Smooth muscle cell (in vitro differentiated cells): Measurements from ENCODE around the gene ADAMTS10. TPM values are rescaled to one million over a fixed set of nuclear protein-coding genes. Genes with fewer than 3 reads are reported as not detected.

ENCODE experiments used
- DNase-seq: peaks from one replicate; lab custom pipeline; 2025; ENCODE audit not compliant: unreplicated experiment; lab: John Stamatoyannopoulos, UW
- H2AFZ ChIP-seq: fragments of 200-600 bp; sonication (generic); 2 replicates; pipeline ENCODE4 v1.6.0; 2016; ENCODE audit warnings: antibody characterized with exemption, low read depth, mild to moderate bottlenecking
- H3F3A ChIP-seq: fragments of 200-600 bp; sonication (generic); 2 replicates; pipeline ENCODE4 v1.6.0; 2017; ENCODE audit warnings: antibody characterized with exemption, low read depth
- H3K27ac ChIP-seq: fragments of 200-600 bp; sonication (generic); 2 replicates; pipeline ENCODE4 v1.5.1; 2016; ENCODE audit warnings: low read depth, mild to moderate bottlenecking
- H3K27me3 ChIP-seq: fragments of 200-600 bp; sonication (generic); 2 replicates; pipeline ENCODE4 v1.6.1; 2016; ENCODE audit warnings: low read depth, mild to moderate bottlenecking
- H3K36me3 ChIP-seq: fragments of 200-600 bp; sonication (generic); 2 replicates; pipeline ENCODE4 v1.5.1; 2016; ENCODE audit warnings: low read depth
- H3K4me1 ChIP-seq: fragments of 200-600 bp; sonication (generic); 2 replicates; pipeline ENCODE4 v1.5.1; 2016; ENCODE audit warnings: low read depth
- H3K4me2 ChIP-seq: fragments of 200-600 bp; sonication (generic); 2 replicates; pipeline ENCODE4 v1.6.0; 2016; ENCODE audit warnings: mild to moderate bottlenecking
- H3K4me3 ChIP-seq: fragments of 200-600 bp; sonication (generic); 2 replicates; pipeline ENCODE4 v1.5.1; 2016; ENCODE audit warnings: mild to moderate bottlenecking
- H3K79me2 ChIP-seq: fragments of 200-600 bp; sonication (generic); 2 replicates; pipeline ENCODE4 v1.6.0; 2016; ENCODE audit warnings: low read depth, mild to moderate bottlenecking
- H3K9ac ChIP-seq: fragments of 200-600 bp; sonication (generic); 2 replicates; pipeline ENCODE4 v1.6.0; 2016; ENCODE audit warnings: low read depth
- H3K9me3 ChIP-seq: fragments of 200-600 bp; sonication (generic); replicated peaks from 2 replicates; pipeline ENCODE4 v1.5.1; 2016; ENCODE audit warnings: low read depth
- H4K20me1 ChIP-seq: fragments of 200-600 bp; sonication (generic); 2 replicates; pipeline ENCODE4 v1.6.0; 2016; ENCODE audit warnings: low read depth
- WGBS: methylation state at CpG from one replicate; pipeline ENCODE4 v1.1.7; 2016; ENCODE audit warnings: low lambda C conversion rate; 5-methylcytosine and 5-hydroxymethylcytosine counted together
- polyA plus RNA-seq: library from polyadenylated mRNA; unstranded; fragments of >200 nt; fragmentation: Nextera tagmentation; extraction: Ambion mirVana; gene quantifications from 2 replicates; pipeline ENCODE4 v1.2.1, GENCODE V29; 2016
- total RNA-seq: library from RNA; depleted of rRNA; stranded (reverse); fragments of >200 nt; gene quantifications from 2 replicates; pipeline ENCODE4 v1.2.3, GENCODE V29; 2014
- TF ChIP-seq, protein P1 (sequence below): fragments of 200-600 bp; sonication (generic); IDR thresholded peaks from 2 replicates; pipeline ENCODE4 v1.5.1; 2017; ENCODE audit warnings: borderline replicate concordance, mild to moderate bottlenecking, antibody characterized with exemption; ENCODE audit not compliant: insufficient read depth, poor library complexity, severe bottlenecking

The ADAMTS10 gene
- total and polyA plus RNA-seq, 2 experiments from 2014 or later = 13.1 to 14.1 TPM

- Histone ChIP-seq H3K27me3 (no peaks in the 10 kb centered on the region), H3K9ac (no peak overlapping the region), H3K27ac (no peak overlapping the region), H3F3A (peaks cover 4% of the 10 kb centered on the region), H2AFZ (no peak overlapping the region), H3K36me3 (no peaks in the 10 kb centered on the region), H3K9me3 (no peaks in the 10 kb centered on the region), H3K4me2 (no peak overlapping the region), H4K20me1 (no peaks in the 10 kb centered on the region), H3K79me2 (no peaks in the 10 kb centered on the region), H3K4me1 (no peaks in the 10 kb centered on the region), H3K4me3 (no peak overlapping the region)
- no peak for DNase-seq
- TF ChIP-seq, protein P1, sequence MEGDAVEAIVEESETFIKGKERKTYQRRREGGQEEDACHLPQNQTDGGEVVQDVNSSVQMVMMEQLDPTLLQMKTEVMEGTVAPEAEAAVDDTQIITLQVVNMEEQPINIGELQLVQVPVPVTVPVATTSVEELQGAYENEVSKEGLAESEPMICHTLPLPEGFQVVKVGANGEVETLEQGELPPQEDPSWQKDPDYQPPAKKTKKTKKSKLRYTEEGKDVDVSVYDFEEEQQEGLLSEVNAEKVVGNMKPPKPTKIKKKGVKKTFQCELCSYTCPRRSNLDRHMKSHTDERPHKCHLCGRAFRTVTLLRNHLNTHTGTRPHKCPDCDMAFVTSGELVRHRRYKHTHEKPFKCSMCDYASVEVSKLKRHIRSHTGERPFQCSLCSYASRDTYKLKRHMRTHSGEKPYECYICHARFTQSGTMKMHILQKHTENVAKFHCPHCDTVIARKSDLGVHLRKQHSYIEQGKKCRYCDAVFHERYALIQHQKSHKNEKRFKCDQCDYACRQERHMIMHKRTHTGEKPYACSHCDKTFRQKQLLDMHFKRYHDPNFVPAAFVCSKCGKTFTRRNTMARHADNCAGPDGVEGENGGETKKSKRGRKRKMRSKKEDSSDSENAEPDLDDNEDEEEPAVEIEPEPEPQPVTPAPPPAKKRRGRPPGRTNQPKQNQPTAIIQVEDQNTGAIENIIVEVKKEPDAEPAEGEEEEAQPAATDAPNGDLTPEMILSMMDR = no peak
- 91% methylated on average over 6 of the region's 6 CpGs for WGBS
Observed at GRCh38 chr19:8616861-8617260, 6.3 kb upstream of the ADAMTS10 start.

- Histone ChIP-seq H2AFZ (no peak overlapping the region), H3K9me3 (no peaks in the 10 kb centered on the region), H3F3A (peaks cover 10% of the 10 kb centered on the region), H3K79me2 (no peaks in the 10 kb centered on the region), H3K27ac (no peak overlapping the region), H3K27me3 (no peaks in the 10 kb centered on the region), H4K20me1 (no peaks in the 10 kb centered on the region), H3K4me1 (no peaks in the 10 kb centered on the region), H3K9ac (no peak overlapping the region), H3K4me3 (no peak overlapping the region), H3K4me2 (no peak overlapping the region), H3K36me3 (no peaks in the 10 kb centered on the region)
- peak; percentile 5 for DNase-seq
- TF ChIP-seq, protein P1 = peak; percentile 97
- WGBS = 45% methylated on average over 23 of the region's 23 CpGs
Observed at GRCh38 chr19:8615813-8616596, 5.5 kb upstream of the ADAMTS10 start.

DNA sequence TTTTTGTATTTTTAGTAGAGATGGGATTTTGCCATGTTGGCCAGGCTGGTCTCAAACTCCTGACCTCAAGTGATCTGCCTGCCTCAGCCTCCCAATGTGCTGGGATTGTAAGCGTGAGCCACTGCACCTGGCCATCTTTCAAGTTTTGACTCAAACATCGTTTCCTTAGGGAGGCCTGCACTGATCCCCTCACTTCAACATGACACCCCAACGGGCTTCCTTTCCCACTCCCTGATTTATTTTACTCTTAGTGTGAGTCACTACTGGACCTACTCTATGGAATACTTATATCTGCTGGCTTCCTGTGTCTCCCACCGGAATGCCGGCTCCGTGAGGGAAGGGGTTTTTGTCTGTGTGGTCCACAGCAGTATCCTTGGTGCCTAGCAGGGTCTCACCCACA, 4.5 kb upstream of the ADAMTS10 start:
- Histone ChIP-seq H3K27ac (no peak overlapping the region), H3K9me3 (no peaks in the 10 kb centered on the region), H3K4me3 (no peak overlapping the region), H2AFZ (peak overlapping the region; percentile 65), H3K79me2 (no peaks in the 10 kb centered on the region), H3K36me3 (no peaks in the 10 kb centered on the region), H3K27me3 (no peaks in the 10 kb centered on the region), H3K4me1 (no peaks in the 10 kb centered on the region), H3K4me2 (no peak overlapping the region), H3F3A (peaks cover 10% of the 10 kb centered on the region), H4K20me1 (no peaks in the 10 kb centered on the region), H3K9ac (no peak overlapping the region)
- TF ChIP-seq, protein P1 = no peak
- no peak for DNase-seq
- 47% methylated on average over 6 of the region's 6 CpGs for WGBS

DNA sequence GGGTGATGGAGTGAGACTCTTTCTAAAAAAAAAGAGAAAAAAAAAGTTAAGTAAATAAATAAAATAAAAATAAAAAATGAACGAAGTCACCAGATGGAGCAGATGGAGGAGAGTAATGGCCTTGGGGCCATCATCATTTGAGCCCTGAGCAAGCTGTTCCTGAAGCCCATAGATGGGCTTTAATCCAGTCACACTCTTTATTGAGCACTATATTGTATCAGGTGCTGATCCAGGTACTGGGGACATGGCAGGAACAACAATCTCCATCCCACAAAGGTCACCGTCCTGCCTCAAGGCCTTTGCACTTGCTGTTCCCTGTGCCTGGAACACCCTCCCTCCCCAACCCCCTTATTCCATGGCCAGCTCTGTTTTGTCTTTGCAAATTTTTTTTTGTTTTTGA, 3.9 kb upstream of the ADAMTS10 start:
- Histone ChIP-seq H3K9me3 (no peaks in the 10 kb centered on the region), H3K27me3 (no peaks in the 10 kb centered on the region), H3K4me1 (no peaks in the 10 kb centered on the region), H3K27ac (no peak overlapping the region), H3K79me2 (no peaks in the 10 kb centered on the region), H2AFZ (no peak overlapping the region), H3K4me2 (no peak overlapping the region), H4K20me1 (no peaks in the 10 kb centered on the region), H3K36me3 (no peaks in the 10 kb centered on the region), H3K9ac (no peak overlapping the region), H3F3A (peaks cover 10% of the 10 kb centered on the region), H3K4me3 (no peak overlapping the region)
- TF ChIP-seq, protein P1 = no peak
- no peak for DNase-seq
- WGBS = 93% methylated on average over 2 of the region's 2 CpGs
